Esophagus muscularis mucosa (tissue), 4 donors: ENCODE results near the gene ZSCAN5A. TPM values are rescaled to one million over a fixed set of nuclear protein-coding genes. Genes with fewer than 3 reads are reported as not detected.
"Not testable (repeated sequence)": the region's sequence is repeated elsewhere in the genome, so short reads cannot be mapped to it uniquely, and the experiment has no call there.

Source experiments
- DNase-seq: peaks from one replicate; pipeline ENCODE4 v3.0.0-alpha.2; 2017; ENCODE audit errors: extremely low spot score
- H3K27ac ChIP-seq, 4 donors: fragments of 200-600 bp; sonication (generic); replicated peaks in 1 of 4; 1 replicate in 3 of 4; 2 replicates in 1 of 4; pipeline ENCODE4 v1.5.1; 2016 to 2019; ENCODE audit warnings: mild to moderate bottlenecking in 1 of 4
- H3K27me3 ChIP-seq, 4 donors: fragments of 200-600 bp; sonication (generic); one replicate each; pipeline versions ENCODE4 v1.5.1 to v1.6.0; 2016 to 2019
- H3K36me3 ChIP-seq, 4 donors: fragments of 200-600 bp; sonication (generic); one replicate each; pipeline ENCODE4 v1.5.1; 2016 to 2019
- H3K4me1 ChIP-seq, 4 donors: fragments of 200-600 bp; sonication (generic); one replicate each; pipeline ENCODE4 v1.5.1; 2016 to 2019
- H3K4me3 ChIP-seq, 4 donors: fragments of 200-600 bp; sonication (generic); 1 replicate in 2 of 4; 2 replicates in 2 of 4; pipeline ENCODE4 v1.5.1; 2016 to 2019; ENCODE audit warnings: mild to moderate bottlenecking in 4 of 4, moderate library complexity in 1 of 4
- H3K9me3 ChIP-seq, 4 donors: fragments of 200-600 bp; sonication (generic); 1 replicate in 3 of 4; 2 replicates in 1 of 4; pipeline ENCODE4 v1.5.1; 2016 to 2019
- CTCF ChIP-seq, 3 experiments: fragments of 200-600 bp in 2 of 3; fragments of 450-650 bp in 1 of 3; sonication (generic) in 2 of 3; IDR thresholded peaks; one replicate each; pipeline ENCODE4 v1.5.1; 2017 to 2019; ENCODE audit warnings: antibody characterized with exemption in 3 of 3, mild to moderate bottlenecking in 2 of 3, moderate library complexity in 1 of 3
- EP300 ChIP-seq: sonication (generic); formaldehyde crosslinking; IDR thresholded peaks from one replicate; pipeline ENCODE4 v1.6.1; 2017; ENCODE audit warnings: antibody characterized with exemption
- POLR2A ChIP-seq: fragments of 450-650 bp; IDR thresholded peaks from one replicate; pipeline ENCODE4 v1.6.1; 2017; ENCODE audit warnings: antibody characterized with exemption, moderate library complexity, mild to moderate bottlenecking, low read depth
- POLR2AphosphoS5 ChIP-seq, 2 donors: sonication (generic); formaldehyde crosslinking; IDR thresholded peaks; one replicate each; pipeline ENCODE4 v1.6.1; 2017; ENCODE audit warnings: antibody characterized with exemption in 2 of 2
- WGBS: methylation state at CpG from one replicate; pipeline ENCODE4 v1.1.5; 2018; 5-methylcytosine and 5-hydroxymethylcytosine counted together
- intact Hi-C: fragments of 100-400 bp; cut with DNase I; formaldehyde crosslinking; loops from one replicate; pipeline ENCODE4 v1.15.1; 2023
- total RNA-seq, 4 donors: library from RNA; depleted of rRNA; stranded (reverse); fragments of >200 nt; gene quantifications; one replicate each; pipeline versions ENCODE4 v1.1.0 to v1.2.1, GENCODE V29; 2016

Gene ZSCAN5A
- total RNA-seq, 4 donors from 2014 or later: 3.7 to 9.9 (median 6.7) TPM

- H3K9me3 ChIP-seq: no peaks in the 10 kb centered on the region
- TF ChIP-seq CTCF (IDR thresholded peaks at IDR 0.05) (no peak), POLR2A (no peak), POLR2AphosphoS5 (IDR thresholded peaks at IDR 0.05) (no peak), EP300 (no peak)
- H3K36me3 ChIP-seq: peaks cover 0 to 22% (median 14%) of the 10 kb centered on the region in 4 donors
- intact Hi-C loops: no loop called here
- peaks cover 0 to under 1% (median 0%) of the 10 kb centered on the region in 4 donors for H3K4me1 ChIP-seq
- no peak overlapping the region for H3K27ac ChIP-seq
- DNase-seq: no peak
- H3K27me3 ChIP-seq: peaks cover 0 to 3% (median under 1%) of the 10 kb centered on the region in 4 donors
- no peak overlapping the region for H3K4me3 ChIP-seq
- 78% methylated on average over 4 of the region's 6 CpGs for WGBS
Measured at GRCh38 chr19:56222901-56223300, 91.7 kb downstream of the ZSCAN5A start.

GRCh38 chr19:56221851-56222250 lies 92.8 kb downstream of the ZSCAN5A start:
- 92% methylated on average over 14 of the region's 14 CpGs for WGBS
- intact Hi-C loops: no loop called here
- DNase-seq: no peak
- TF ChIP-seq POLR2AphosphoS5 (IDR thresholded peaks at IDR 0.05) (no peak), POLR2A (no peak), CTCF (IDR thresholded peaks at IDR 0.05) (no peak), EP300 (no peak)
- H3K4me3 ChIP-seq: no peak overlapping the region
- H3K36me3 ChIP-seq: peaks cover 0 to 22% (median 14%) of the 10 kb centered on the region in 4 donors
- peaks cover 0 to 14% (median 4%) of the 10 kb centered on the region in 4 donors for H3K27me3 ChIP-seq
- peaks cover 6 to 11% (median 9%) of the 10 kb centered on the region in 4 donors for H3K4me1 ChIP-seq
- no peaks in the 10 kb centered on the region for H3K9me3 ChIP-seq
- H3K27ac ChIP-seq: no peak overlapping the region

GRCh38 chr19:56221442-56221841 lies 93.2 kb downstream of the ZSCAN5A start:
- Histone ChIP-seq H3K36me3 (peaks cover 0 to 22% (median 14%) of the 10 kb centered on the region in 4 donors), H3K27me3 (peaks cover 0 to 18% (median 4%) of the 10 kb centered on the region in 4 donors), H3K4me1 (peaks cover 6 to 11% (median 9%) of the 10 kb centered on the region in 4 donors)
- intact Hi-C loops, H3K27ac ChIP-seq, H3K9me3 ChIP-seq, H3K4me3 ChIP-seq, DNase-seq: not testable (repeated sequence)
- 65% methylated on average over 9 of the region's 9 CpGs for WGBS

- TF ChIP-seq EP300 (no peak), POLR2AphosphoS5 (IDR thresholded peaks at IDR 0.05) (no peak), CTCF (IDR thresholded peaks at IDR 0.05) (no peak), POLR2A (no peak)
- Histone ChIP-seq H3K4me3 (no peak overlapping the region), H3K4me1 (peaks cover 6 to 11% (median 9%) of the 10 kb centered on the region in 4 donors), H3K27ac (no peak overlapping the region), H3K27me3 (peaks cover 0 to 23% (median 4%) of the 10 kb centered on the region in 4 donors), H3K9me3 (no peaks in the 10 kb centered on the region), H3K36me3 (peaks cover 0 to 22% (median 14%) of the 10 kb centered on the region in 4 donors)
- WGBS: 93% methylated on average over 10 of the region's 10 CpGs
- DNase-seq: no peak
- intact Hi-C loops: no loop called here
Measured at GRCh38 chr19:56218961-56219360, 95.7 kb downstream of the ZSCAN5A start.

GRCh38 chr19:56217039-56217949 lies 97.3 kb downstream of the ZSCAN5A start:
- no peaks in the 10 kb centered on the region for H3K9me3 ChIP-seq
- 13% methylated on average over 30 of the region's 79 CpGs for WGBS
- peaks cover 6 to 11% (median 9%) of the 10 kb centered on the region in 4 donors for H3K4me1 ChIP-seq
- DNase-seq: no peak
- no peak overlapping the region for H3K27ac ChIP-seq
- no peak for TF ChIP-seq POLR2A
- TF ChIP-seq CTCF (IDR thresholded peaks at IDR 0.05): no peak
- no peak for TF ChIP-seq EP300
- no peak for TF ChIP-seq POLR2AphosphoS5 (IDR thresholded peaks at IDR 0.05)
- H3K27me3 ChIP-seq: peaks cover 0 to 27% (median 4%) of the 10 kb centered on the region in 4 donors
- intact Hi-C loops: no loop called here
- peaks cover 0 to 9% (median 7%) of the 10 kb centered on the region in 4 donors for H3K36me3 ChIP-seq
- peak overlapping the region; percentile 42 to 52 (median 46) for H3K4me3 ChIP-seq
